OCI-LY3 (cell line): Measurements from ENCODE around the gene ASPM.

Experiments used
- H2AFZ ChIP-seq: fragments of 200-600, 300-600 bp; shearing (Covaris generic); 2 replicates; pipeline ENCODE4 v1.6.0; 2014; ENCODE audit warnings: antibody characterized with exemption, low read depth, low read length
- H3K27ac ChIP-seq: fragments of 200-600, 300-600 bp; sonication (generic); 2 replicates; pipeline ENCODE4 v1.5.1; 2014; ENCODE audit warnings: mild to moderate bottlenecking, low read length, moderate library complexity, mixed read lengths
- H3K27me3 ChIP-seq: fragments of 200-600, 300-600 bp; sonication (generic); 2 replicates; pipeline ENCODE4 v1.6.1; 2014; ENCODE audit warnings: low read depth, low read length, mixed read lengths
- H3K36me3 ChIP-seq: fragments of 200-600, 300-600 bp; sonication (generic); replicated peaks from 2 replicates; pipeline ENCODE3; 2014; ENCODE audit warnings: low read depth, low read length, mixed read lengths
- H3K4me1 ChIP-seq: fragments of 300-600, 200-600 bp; sonication (generic); 2 replicates; pipeline ENCODE4 v1.6.1; 2014; ENCODE audit warnings: low read length, mixed read lengths
- H3K4me2 ChIP-seq: fragments of 200-600, 300-600 bp; sonication (generic); 2 replicates; pipeline ENCODE4 v1.6.1; 2014; ENCODE audit warnings: low read length, mixed read lengths
- H3K4me3 ChIP-seq: fragments of 300-600, 200-600 bp; sonication (generic); 2 replicates; pipeline ENCODE4 v1.5.1; 2014; ENCODE audit warnings: antibody characterized with exemption, mild to moderate bottlenecking, low read length, moderate library complexity
- H3K79me2 ChIP-seq: fragments of 300-600, 200-600 bp; shearing (Covaris generic); 2 replicates; pipeline ENCODE4 v1.6.1; 2014; ENCODE audit warnings: mild to moderate bottlenecking, low read length, mixed read lengths
- H3K9ac ChIP-seq: fragments of 300-600, 200-600 bp; shearing (Covaris generic); 2 replicates; pipeline ENCODE4 v1.6.0; 2014; ENCODE audit warnings: mild to moderate bottlenecking, low read length, moderate library complexity
- H3K9me3 ChIP-seq: fragments of 200-600, 300-600 bp; shearing (Covaris generic); 2 replicates; pipeline ENCODE4 v1.6.1; 2014; ENCODE audit warnings: low read length, mixed read lengths; ENCODE audit not compliant: insufficient read depth
- H4K20me1 ChIP-seq: fragments of 200-600, 300-600 bp; sonication (generic); 2 replicates; pipeline ENCODE4 v1.6.1; 2016; ENCODE audit warnings: low read length, mixed read lengths; ENCODE audit not compliant: insufficient read depth
- EZH2phosphoT487 ChIP-seq: fragments of 200-600 bp; shearing (Covaris generic); IDR thresholded peaks from 2 replicates; pipeline ENCODE4 v1.6.1; 2018; ENCODE audit warnings: antibody characterized with exemption, mixed run types, low read depth
- TF ChIP-seq, protein P1 (sequence below): fragments of 200-600, 300-600 bp; sonication (generic); IDR thresholded peaks from 2 replicates; pipeline ENCODE4 v1.5.1; 2014; ENCODE audit warnings: antibody characterized with exemption, low read length, low read depth

ASPM gene

DNA sequence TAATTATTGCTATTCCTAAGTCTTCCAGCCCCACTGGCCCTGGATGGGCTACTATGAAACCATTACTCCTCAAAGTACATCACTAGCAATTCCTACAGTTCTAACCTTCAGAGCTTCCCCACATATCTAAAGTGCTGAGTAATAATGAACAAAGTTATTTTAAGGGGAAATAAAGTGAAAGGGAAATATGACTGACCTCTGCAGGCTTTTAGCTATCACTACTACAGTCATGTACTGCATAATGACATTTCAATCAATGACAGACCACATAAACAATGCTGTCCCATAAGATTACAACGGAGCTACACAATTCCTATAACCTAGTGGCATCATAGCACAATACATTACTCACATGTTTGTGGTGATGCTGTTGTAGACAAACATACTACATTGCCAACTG lies 32.5 kb upstream of the ASPM start:
- H3K36me3 ChIP-seq: peaks cover 22% of the 10 kb centered on the region
- H3K9me3 ChIP-seq: no peaks in the 10 kb centered on the region
- H3K27me3 ChIP-seq: no peaks in the 10 kb centered on the region
- H3K79me2 ChIP-seq: no peaks in the 10 kb centered on the region
- H3K4me1 ChIP-seq: peaks cover 10% of the 10 kb centered on the region
- no peaks in the 10 kb centered on the region; the same call in 1 of the 2 replicates for H4K20me1 ChIP-seq
- H2AFZ ChIP-seq: no peak overlapping the region
- H3K4me3 ChIP-seq: no peak overlapping the region
- no peak overlapping the region for H3K27ac ChIP-seq
- TF ChIP-seq, protein P1, sequence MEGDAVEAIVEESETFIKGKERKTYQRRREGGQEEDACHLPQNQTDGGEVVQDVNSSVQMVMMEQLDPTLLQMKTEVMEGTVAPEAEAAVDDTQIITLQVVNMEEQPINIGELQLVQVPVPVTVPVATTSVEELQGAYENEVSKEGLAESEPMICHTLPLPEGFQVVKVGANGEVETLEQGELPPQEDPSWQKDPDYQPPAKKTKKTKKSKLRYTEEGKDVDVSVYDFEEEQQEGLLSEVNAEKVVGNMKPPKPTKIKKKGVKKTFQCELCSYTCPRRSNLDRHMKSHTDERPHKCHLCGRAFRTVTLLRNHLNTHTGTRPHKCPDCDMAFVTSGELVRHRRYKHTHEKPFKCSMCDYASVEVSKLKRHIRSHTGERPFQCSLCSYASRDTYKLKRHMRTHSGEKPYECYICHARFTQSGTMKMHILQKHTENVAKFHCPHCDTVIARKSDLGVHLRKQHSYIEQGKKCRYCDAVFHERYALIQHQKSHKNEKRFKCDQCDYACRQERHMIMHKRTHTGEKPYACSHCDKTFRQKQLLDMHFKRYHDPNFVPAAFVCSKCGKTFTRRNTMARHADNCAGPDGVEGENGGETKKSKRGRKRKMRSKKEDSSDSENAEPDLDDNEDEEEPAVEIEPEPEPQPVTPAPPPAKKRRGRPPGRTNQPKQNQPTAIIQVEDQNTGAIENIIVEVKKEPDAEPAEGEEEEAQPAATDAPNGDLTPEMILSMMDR: peak; percentile 30
- TF ChIP-seq EZH2phosphoT487: no peak
- no peak overlapping the region for H3K9ac ChIP-seq
- H3K4me2 ChIP-seq: no peak overlapping the region

DNA sequence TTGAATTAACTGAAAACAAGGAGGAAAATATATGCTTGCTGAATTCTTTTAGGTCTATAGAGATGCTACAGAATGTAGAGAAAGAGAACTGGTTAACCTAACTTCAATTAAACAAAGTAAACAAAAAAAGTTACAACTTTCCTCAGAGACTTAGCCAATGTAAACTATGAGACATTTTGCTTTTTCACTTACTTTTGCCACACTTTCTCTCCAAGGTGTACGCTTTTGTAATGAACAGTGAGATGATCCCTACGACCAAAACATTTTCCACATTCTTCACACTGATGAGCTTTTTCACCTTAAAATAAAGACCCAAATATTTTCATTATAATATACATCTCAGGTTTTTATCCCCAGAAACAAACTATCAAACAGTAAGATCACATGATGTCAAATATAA lies 28.3 kb upstream of the ASPM start:
- Histone ChIP-seq H3K4me1 (peaks cover 10% of the 10 kb centered on the region), H4K20me1 (no peaks in the 10 kb centered on the region), H3K4me2 (no peak overlapping the region), H3K9me3 (no peaks in the 10 kb centered on the region), H3K27me3 (no peaks in the 10 kb centered on the region), H2AFZ (no peak overlapping the region), H3K79me2 (no peaks in the 10 kb centered on the region), H3K27ac (no peak overlapping the region), H3K4me3 (no peak overlapping the region), H3K9ac (no peak overlapping the region), H3K36me3 (peaks cover 24% of the 10 kb centered on the region)
- TF ChIP-seq, protein P1: no peak

DNA sequence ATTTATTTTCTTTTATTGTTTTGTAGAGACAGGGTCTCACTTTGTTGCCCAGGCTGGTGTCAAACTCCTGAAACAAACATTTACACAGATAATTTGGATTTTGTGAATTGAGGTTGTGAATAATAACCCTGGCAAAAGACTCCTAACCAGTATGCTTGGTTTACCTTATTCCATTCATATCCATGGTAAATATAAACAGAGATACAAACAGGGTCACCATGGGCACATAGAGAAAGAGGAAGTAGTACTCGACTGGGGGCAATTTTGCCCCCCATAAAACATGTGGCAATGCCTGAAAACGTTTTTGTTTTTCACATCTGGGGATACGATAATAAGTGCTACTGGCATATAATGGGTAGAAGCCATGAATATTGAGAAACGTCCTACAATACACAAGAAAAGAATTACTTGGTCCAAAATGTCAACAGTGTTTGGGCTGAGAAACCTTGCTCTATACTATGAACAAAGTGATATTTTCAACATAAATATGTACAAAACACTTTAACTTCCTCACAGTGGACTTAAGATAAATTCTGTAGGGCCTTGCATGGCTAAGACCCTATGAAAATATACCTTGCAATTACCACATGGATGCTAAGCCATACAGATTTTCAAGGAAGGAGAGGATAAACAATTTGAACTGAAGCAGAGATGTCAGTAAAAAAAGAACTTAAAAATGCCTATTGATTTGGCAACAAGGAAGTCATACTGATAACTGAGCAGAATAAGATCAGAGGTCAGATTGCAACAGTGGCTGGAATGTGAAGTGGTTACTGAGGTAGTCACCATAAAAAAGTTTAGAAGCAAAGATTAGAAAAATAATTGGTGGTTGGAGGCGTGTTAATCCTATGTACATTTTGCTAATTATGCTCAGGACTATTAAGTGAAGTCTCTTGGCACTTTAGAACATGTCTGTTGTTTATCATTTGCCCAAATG lies 27.4 kb upstream of the ASPM start:
- no peaks in the 10 kb centered on the region for H4K20me1 ChIP-seq
- no peaks in the 10 kb centered on the region for H3K9me3 ChIP-seq
- no peak overlapping the region for H3K27ac ChIP-seq
- no peak overlapping the region for H3K4me2 ChIP-seq
- no peaks in the 10 kb centered on the region for H3K79me2 ChIP-seq
- H3K4me1 ChIP-seq: peaks cover 8% of the 10 kb centered on the region
- TF ChIP-seq, protein P1: no peak
- TF ChIP-seq EZH2phosphoT487: no peak
- H3K9ac ChIP-seq: no peak overlapping the region
- no peak overlapping the region for H2AFZ ChIP-seq
- H3K27me3 ChIP-seq: no peaks in the 10 kb centered on the region
- H3K4me3 ChIP-seq: no peak overlapping the region
- H3K36me3 ChIP-seq: peaks cover 24% of the 10 kb centered on the region

DNA sequence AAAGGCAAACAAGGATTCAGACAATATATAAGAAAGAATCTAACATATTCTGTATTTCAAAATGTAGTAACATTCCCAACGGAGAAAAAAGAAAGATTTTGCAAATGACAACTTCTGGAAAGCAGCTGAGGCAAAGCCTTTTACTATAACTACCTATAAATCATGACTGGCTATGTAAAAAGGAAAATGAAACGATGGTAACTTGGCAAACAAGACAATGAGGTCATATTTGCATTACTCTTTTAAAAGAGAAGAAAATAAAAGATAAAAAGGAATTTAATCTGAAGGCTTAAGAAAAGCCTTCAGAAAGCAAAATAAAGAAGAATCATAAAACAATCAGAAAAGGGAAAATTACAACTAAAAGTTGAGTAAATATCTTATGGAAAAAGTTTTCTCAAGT lies 25.1 kb upstream of the ASPM start:
- no peak for TF ChIP-seq EZH2phosphoT487
- TF ChIP-seq, protein P1: no peak
- Histone ChIP-seq H3K9ac (no peak overlapping the region), H3K4me2 (no peak overlapping the region), H2AFZ (no peak overlapping the region), H3K4me1 (peaks cover 7% of the 10 kb centered on the region), H3K36me3 (peaks cover 24% of the 10 kb centered on the region), H3K9me3 (no peaks in the 10 kb centered on the region), H3K27me3 (no peaks in the 10 kb centered on the region), H3K27ac (no peak overlapping the region), H3K79me2 (no peaks in the 10 kb centered on the region), H3K4me3 (no peak overlapping the region), H4K20me1 (no peaks in the 10 kb centered on the region)
